K562 (cell line): ENCODE data around the gene CPZ. TPM values are rescaled to one million over a fixed set of nuclear protein-coding genes. Genes with fewer than 3 reads are reported as not detected.

Experiments used
- ATAC-seq: fragments of 200-7000 bp; cut with Tn5 transposase; 3 replicates; pipeline ENCODE4 v1.9.1; 2020; ENCODE audit warnings: moderate library complexity
- BruUV-seq: library from RNA; stranded (reverse); fragments of 400-500 nt; replicated peaks from 2 replicates; lab custom pipeline; 2021; lab: Mats Ljungman, UMichigan
- CTCF ChIA-PET: fragments of 300-600 bp; formaldehyde crosslinking; extraction: SDS; loops from one replicate; lab custom pipeline; 2021; ENCODE audit warnings: low intra/inter-chr PET ratio; lab: Yijun Ruan, JAX
- POLR2A ChIA-PET: fragments of 300-600, 350-650 bp; sonication (Branson Sonifier 250); formaldehyde crosslinking; extraction: SDS; loops from one replicate; lab custom pipeline; 2021; ENCODE audit warnings: antibody characterized with exemption, inconsistent platforms; lab: Yijun Ruan, JAX
- DNase-seq, 4 experiments: peaks; one replicate each; pipeline versions ENCODE4 v3.0.0 to v3.0.0-alpha.2; 2011 to 2018; ENCODE audit warnings: low spot score in 3 of 4, mixed read lengths in 3 of 4; ENCODE audit errors: extremely low read depth in 1 of 4
- FAIRE-seq: peaks from 2 replicates; lab custom pipeline; 2011; peaks lifted over from hg19 to GRCh38; lab: Jason Lieb, UNC
- H2AFZ ChIP-seq: 2 replicates; pipeline ENCODE4 v1.6.0; 2011; ENCODE audit warnings: low read depth, low read length, control low read depth, inconsistent platforms
- H3K27ac ChIP-seq: fragments of 200-600 bp; 3 replicates; pipeline ENCODE4 v1.8.0; 2011; ENCODE audit warnings: low read depth, mild to moderate bottlenecking, control low read depth, inconsistent platforms, low read length, moderate library complexity, mixed read lengths; ENCODE audit errors: extremely low read depth
- H3K27me3 ChIP-seq, 2 experiments: fragments of 300-600 bp in 1 of 2; 2 replicates in 1 of 2; 3 replicates in 1 of 2; pipeline versions ENCODE4 v1.6.0 to v1.8.0; 2011; ENCODE audit warnings: inconsistent platforms in 2 of 2, low read length in 2 of 2, mild to moderate bottlenecking in 1 of 2, mixed read lengths in 1 of 2, moderate library complexity in 1 of 2; ENCODE audit not compliant: control insufficient read depth in 2 of 2, insufficient read depth in 2 of 2
- H3K36me3 ChIP-seq: fragments of 300-600 bp; 3 replicates; pipeline ENCODE4 v1.8.0; 2011; ENCODE audit warnings: mild to moderate bottlenecking, low read length, inconsistent platforms; ENCODE audit not compliant: control insufficient read depth, insufficient read depth
- H3K4me1 ChIP-seq, 2 experiments: fragments of 200-600 bp in 1 of 2; replicated peaks in 1 of 2; 2 replicates in 1 of 2; 3 replicates in 1 of 2; pipeline versions ENCODE4 v1.5.1 to v1.8.0; 2011; ENCODE audit warnings: inconsistent platforms in 2 of 2, low read length in 2 of 2, mild to moderate bottlenecking in 1 of 2, mixed read lengths in 1 of 2, moderate library complexity in 1 of 2; ENCODE audit not compliant: control insufficient read depth in 2 of 2, insufficient read depth in 2 of 2
- H3K4me2 ChIP-seq: 2 replicates; pipeline ENCODE4 v1.6.1; 2011; ENCODE audit warnings: low read length, control low read depth, inconsistent platforms, mixed read lengths; ENCODE audit not compliant: insufficient read depth
- H3K4me3 ChIP-seq: fragments of 200-600 bp; sonication (generic), shearing (Covaris generic); 2 replicates; pipeline ENCODE4 v1.5.1; 2016; ENCODE audit warnings: control low read depth, inconsistent platforms
- H3K79me2 ChIP-seq: fragments of 200-600 bp; 3 replicates; pipeline ENCODE4 v1.8.0; 2011; ENCODE audit warnings: low read length, inconsistent platforms; ENCODE audit not compliant: control insufficient read depth, insufficient read depth
- H3K9ac ChIP-seq, 2 experiments: 2 replicates each; pipeline versions ENCODE4 v1.6.0 to v1.6.1; 2011; ENCODE audit warnings: low read depth in 2 of 2, low read length in 2 of 2, control low read depth in 1 of 2, inconsistent platforms in 1 of 2, mild to moderate bottlenecking in 1 of 2, mixed read lengths in 1 of 2; ENCODE audit not compliant: insufficient read depth in 1 of 2
- H3K9me1 ChIP-seq: one replicate; pipeline ENCODE4 v1.6.0; 2011; ENCODE audit warnings: inconsistent platforms, mild to moderate bottlenecking, low read length, moderate library complexity; ENCODE audit not compliant: control insufficient read depth, insufficient read depth
- H3K9me3 ChIP-seq: replicated peaks from 2 replicates; pipeline ENCODE4 v1.5.1; 2011; ENCODE audit warnings: low read depth, low read length, inconsistent platforms; ENCODE audit not compliant: control insufficient read depth, insufficient read depth
- H4K20me1 ChIP-seq: replicated peaks from 2 replicates; pipeline ENCODE4 v1.6.1; 2011; ENCODE audit warnings: low read length, inconsistent platforms, mixed read lengths; ENCODE audit not compliant: control insufficient read depth, insufficient read depth
- NR2F6 ChIP-seq: fragments of 450-650 bp; formaldehyde crosslinking; IDR thresholded peaks from 2 replicates; pipeline ENCODE4 v1.4.0; 2020; ENCODE audit warnings: mild to moderate bottlenecking
- SLC30A9 ChIP-seq: fragments of 250-450 bp; sonication (Bioruptor Pico); IDR thresholded peaks from 2 replicates; pipeline ENCODE4 v1.8.0; 2022; ENCODE audit warnings: mild to moderate bottlenecking, moderate library complexity
- ZFP91 ChIP-seq: sonication (generic); formaldehyde crosslinking; IDR thresholded peaks from 2 replicates; pipeline ENCODE4 v1.8.0; 2022; ENCODE audit warnings: mild to moderate bottlenecking, missing genetic modification reagents
- ZNF77 ChIP-seq: fragments of 250-450 bp; sonication (Bioruptor Pico); IDR thresholded peaks from 2 replicates; pipeline ENCODE4 v1.5.0; 2020
- WGBS: fragments of 100-300 bp; shearing (Covaris generic); methylation state at CpG from one replicate; pipeline ENCODE4 v1.1.6; 2016; ENCODE audit warnings: low coverage, mixed read lengths; ENCODE audit not compliant: insufficient coverage; ENCODE audit errors: missing lambda C conversion rate; 5-methylcytosine and 5-hydroxymethylcytosine counted together
- in situ Hi-C: fragments of 300-500 bp; cut with MboI; formaldehyde crosslinking; loops from 4 replicates; pipeline ENCODE4 v1.15.0; 2018; ENCODE audit warnings: inconsistent platforms, mixed read lengths
- intact Hi-C: fragments of 100-400 bp; cut with micrococcal nuclease; formaldehyde crosslinking; loops from 2 replicates; pipeline ENCODE4 v1.14.2; 2022
- polyA plus RNA-seq, 8 experiments: library from polyadenylated mRNA; depleted of rRNA in 4 of 8; stranded (reverse) in 5 of 8; unstranded in 3 of 8; fragments of >200 nt; fragmentation: Nextera tagmentation in 2 of 8; fragmentation: Illumina TruSeq in 1 of 8; extraction: Ambion mirVana in 2 of 8; extraction: Trizol in 1 of 8; gene quantifications; 2 replicates each; pipeline versions ENCODE4 v1.2.1 to v1.2.3, GENCODE V29; 2011 to 2014; ENCODE audit warnings: inconsistent platforms in 1 of 8, missing spikeins in 1 of 8
- total RNA-seq, 7 experiments: library from RNA; depleted of rRNA in 6 of 7; stranded (reverse); fragments of >200 nt in 6 of 7; fragmentation: Illumina TruSeq in 2 of 7; extraction: Trizol in 2 of 7; gene quantifications; 2 replicates each; pipeline versions ENCODE4 v1.2.1 to v1.2.3, GENCODE V29; 2011 to 2021; ENCODE audit warnings: low replicate concordance in 1 of 7

The CPZ gene
- total and polyA plus RNA-seq, 9 of the 15 experiments (the other 6 are each of a cell fraction or from before 2014, with no cell fraction given) = 0.06 to 2.2 (median 1.2) TPM; not detected in 1

DNA sequence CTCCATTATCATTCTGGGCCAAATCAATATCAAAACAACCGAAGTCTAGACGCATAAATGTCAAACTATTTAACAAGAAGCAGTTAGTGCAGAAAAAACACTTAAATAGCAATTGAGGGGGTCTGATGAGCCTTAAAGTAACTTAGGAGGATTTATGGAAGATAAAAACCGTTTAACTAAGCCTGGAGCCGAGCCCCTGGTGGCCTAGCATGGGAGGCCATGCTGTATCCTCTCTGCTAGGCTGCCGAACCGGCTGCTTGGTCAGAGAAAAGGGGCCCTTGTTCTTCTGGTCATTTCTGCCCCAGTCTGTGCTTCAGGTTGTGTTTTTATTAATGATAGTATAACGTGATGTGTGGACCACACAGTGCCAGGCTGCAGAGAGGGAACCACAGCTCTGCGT is 72.4 kb downstream of the CPZ start:
- ATAC-seq = no peak
- in situ Hi-C loops = no loop called here

More for the DNA sequence above, 72.4 kb downstream of the CPZ start:
- H3K9me1 ChIP-seq = no peaks in the 10 kb centered on the region
- H3K9ac ChIP-seq = no peak overlapping the region
- no TSS peak for BruUV-seq
- H3K27me3 ChIP-seq = peaks cover 2 to 24% of the 10 kb centered on the region in 2 experiments; a peak in 2 of 5 replicates
- POLR2A ChIA-PET = interaction anchor here (0.6 kb wide), 1 partner anchor 236 kb away, joined by 3 read pairs; no protein-coding TSS in a partner anchor
- no peaks in the 10 kb centered on the region for H3K4me1 ChIP-seq
- CTCF ChIA-PET = no interaction called here
- WGBS = under 1% methylated on average over 8 of the region's 8 CpGs
- no peak for TF ChIP-seq ZFP91 (CRISPR knock-in tag)
- no peak for TF ChIP-seq SLC30A9 (CRISPR knock-in tag)
- TF ChIP-seq NR2F6 (CRISPR knock-in tag) = no peak
- TF ChIP-seq ZNF77 (CRISPR knock-in tag) = no peak
- no peaks in the 10 kb centered on the region for H3K36me3 ChIP-seq
- H3K4me3 ChIP-seq = no peak overlapping the region
- no peak overlapping the region for H3K4me2 ChIP-seq
- no peaks in the 10 kb centered on the region; the same call in 1 of the 2 replicates for H4K20me1 ChIP-seq
- DNase-seq = no peak
- H3K79me2 ChIP-seq = no peaks in the 10 kb centered on the region
- H3K27ac ChIP-seq = no peak overlapping the region
- intact Hi-C loops = no loop called here
- H2AFZ ChIP-seq = no peak overlapping the region
- H3K9me3 ChIP-seq = no peaks in the 10 kb centered on the region
- no peak for FAIRE-seq
